Limb (tissue), 2 donors: Measurements from ENCODE around the gene LAPTM5.

Source experiments
- DNase-seq, 2 donors: peaks; one replicate each; pipeline ENCODE4 v3.0.0-alpha.2; 2016; ENCODE audit errors: extremely low spot score in 2 of 2

Gene LAPTM5

GRCh38 chr1:30756545-30757351 is 826 bp downstream of the LAPTM5 start:
- DNase-seq, result peak in 1 of 2 donors; percentile 53

GRCh38 chr1:30756206-30756544 is 1.4 kb downstream of the LAPTM5 start:
- no peak for DNase-seq

GRCh38 chr1:30755746-30756145 is 1.8 kb downstream of the LAPTM5 start:
- DNase-seq, result no peak

GRCh38 chr1:30755334-30755733 is 2.2 kb downstream of the LAPTM5 start:
- DNase-seq, result no peak

- no peak for DNase-seq
These were observed 2.8 kb downstream of the LAPTM5 start for GRCh38 chr1:30754684-30755171.

- no peak for DNase-seq
These were observed 3.9 kb downstream of the LAPTM5 start for GRCh38 chr1:30753660-30754123.

- no peak for DNase-seq
These were observed 4.5 kb downstream of the LAPTM5 start for GRCh38 chr1:30753118-30753517.

GRCh38 chr1:30752651-30752908 is 5.0 kb downstream of the LAPTM5 start:
- no peak for DNase-seq

GRCh38 chr1:30751830-30752650 is 5.5 kb downstream of the LAPTM5 start:
- DNase-seq, result no peak

GRCh38 chr1:30750731-30751291 is 6.8 kb downstream of the LAPTM5 start:
- DNase-seq, result no peak

- DNase-seq, result no peak
These were observed 7.6 kb downstream of the LAPTM5 start for GRCh38 chr1:30749691-30750583.

GRCh38 chr1:30748699-30749401 is 8.7 kb downstream of the LAPTM5 start:
- no peak for DNase-seq

- DNase-seq, result no peak
These were observed 9.4 kb downstream of the LAPTM5 start for GRCh38 chr1:30748098-30748698.

GRCh38 chr1:30747033-30748008 is 10.3 kb downstream of the LAPTM5 start:
- DNase-seq, result no peak

GRCh38 chr1:30746212-30747032 is 11.2 kb downstream of the LAPTM5 start:
- DNase-seq, result no peak

- no peak for DNase-seq
These were observed 11.8 kb downstream of the LAPTM5 start for GRCh38 chr1:30745834-30746208.

- no peak for DNase-seq
These were observed 12.3 kb downstream of the LAPTM5 start for GRCh38 chr1:30745156-30745833.
